CD4-positive, alpha-beta T cell treated with Interleukin-17A for 4 hours (primary cell): ENCODE measurements around the gene MGAM2.
"Not testable (repeated sequence)": the region's sequence is repeated elsewhere in the genome, so short reads cannot be mapped to it uniquely, and the experiment has no call there.

Source experiments
- DNase-seq: peaks from one replicate; pipeline ENCODE4 v3.0.0-alpha.2; 2020; ENCODE audit warnings: mixed read lengths

Gene MGAM2

DNA sequence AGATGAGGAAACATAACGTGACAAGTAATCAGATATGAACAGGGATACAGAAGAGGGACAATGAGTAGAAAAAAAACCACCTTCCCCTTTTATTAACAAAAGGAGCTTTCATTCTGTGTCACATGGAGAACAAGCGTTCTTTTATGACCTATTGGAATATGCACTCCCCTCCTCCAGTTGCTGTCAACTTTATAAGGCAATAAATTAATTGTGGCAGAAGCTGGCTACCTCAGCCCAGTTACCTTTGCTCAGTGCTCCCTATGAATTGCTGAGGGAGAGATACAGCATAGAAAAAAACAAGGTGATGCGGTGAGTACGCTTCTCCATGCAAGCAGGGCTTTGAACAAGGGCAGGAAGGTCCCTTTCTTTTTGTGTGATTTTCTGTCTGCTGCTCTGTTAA, at the start of gene MGAM2:
Gene MGAM2 (plus strand): TSS at position 220 of the 400 bp plus-strand sequence. CDS start 5,156 bp downstream, outside the sequence.
- no peak for DNase-seq

DNA sequence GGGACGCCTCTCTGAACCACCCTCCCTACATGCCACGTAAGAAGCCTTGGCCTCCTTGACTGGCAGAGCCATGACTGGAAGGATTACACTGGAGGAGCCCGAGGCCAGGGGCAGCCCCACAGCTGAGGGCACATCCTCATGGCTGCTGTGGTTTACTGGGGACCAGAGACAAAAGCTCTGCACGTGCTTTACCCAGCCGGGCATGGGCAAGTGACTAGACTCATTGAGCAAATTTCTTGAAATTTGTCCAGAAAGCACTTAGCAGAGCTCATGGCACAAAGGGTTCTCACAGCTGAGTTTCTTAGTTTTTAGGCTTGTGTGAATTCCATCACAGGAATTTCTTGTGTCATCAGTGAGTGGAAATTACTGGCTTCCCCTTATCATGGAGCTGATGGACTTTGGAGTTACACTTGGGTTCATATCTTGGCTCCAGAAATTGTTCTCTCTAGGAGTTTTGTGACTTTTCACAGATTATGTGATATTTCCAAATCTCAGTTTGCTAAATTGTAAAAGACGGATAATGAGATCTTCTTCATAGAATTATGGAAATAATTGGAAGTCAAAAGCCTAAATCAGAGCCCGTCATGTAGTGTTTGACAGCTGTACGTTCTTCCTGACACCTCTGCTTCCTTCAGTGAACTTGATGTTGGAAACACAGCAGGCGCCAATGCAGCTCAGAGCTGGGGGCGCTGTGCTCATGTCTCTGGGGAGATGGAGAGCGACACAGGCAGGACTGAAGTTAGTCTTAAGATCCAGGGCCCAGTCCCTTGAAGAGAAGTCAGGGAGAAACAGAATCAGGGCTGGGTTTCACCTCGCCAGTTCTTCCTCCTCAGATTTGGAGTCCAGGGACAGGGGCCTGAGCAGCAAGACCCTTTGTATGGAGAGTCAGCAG, 47.7 kb upstream of the MGAM2 start:
- DNase-seq: no peak

DNA sequence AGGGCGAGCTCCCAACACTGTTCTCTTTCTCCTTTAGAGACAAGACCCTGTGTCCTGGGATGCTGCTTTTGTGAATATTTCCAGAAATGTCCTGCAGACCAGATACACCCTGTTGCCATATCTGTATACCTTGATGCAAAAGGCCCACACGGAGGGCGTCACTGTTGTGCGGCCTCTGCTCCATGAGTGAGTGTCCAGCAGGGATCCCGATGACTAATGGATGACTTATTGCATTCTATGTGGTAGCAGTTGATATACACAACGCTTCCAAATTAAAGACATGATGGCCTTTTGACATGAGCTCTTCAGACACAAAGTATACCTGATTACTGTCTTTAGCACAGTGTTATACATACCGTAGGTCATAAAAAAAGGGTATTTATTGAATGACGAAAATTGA, 45.0 kb upstream of the MGAM2 start:
- DNase-seq: no peak

DNA sequence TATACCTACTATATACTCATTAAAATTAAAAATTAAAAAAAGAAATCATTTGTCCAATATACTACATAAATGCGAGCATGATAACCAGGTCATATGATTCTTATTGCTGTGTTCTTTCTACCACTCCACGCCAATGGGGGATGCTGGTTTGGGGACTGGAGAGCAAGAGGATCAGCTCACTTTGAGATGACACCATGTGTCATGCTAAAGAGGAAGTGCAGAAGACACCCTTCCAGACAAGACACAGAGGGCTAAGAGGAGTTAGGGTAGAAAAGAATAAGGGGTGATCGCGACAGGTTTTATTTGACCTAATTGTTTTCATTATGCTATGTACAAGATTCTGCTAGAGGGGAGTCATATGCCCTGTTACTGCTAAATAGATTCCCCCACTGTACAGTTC, 33.8 kb upstream of the MGAM2 start:
- DNase-seq: no peak

DNA sequence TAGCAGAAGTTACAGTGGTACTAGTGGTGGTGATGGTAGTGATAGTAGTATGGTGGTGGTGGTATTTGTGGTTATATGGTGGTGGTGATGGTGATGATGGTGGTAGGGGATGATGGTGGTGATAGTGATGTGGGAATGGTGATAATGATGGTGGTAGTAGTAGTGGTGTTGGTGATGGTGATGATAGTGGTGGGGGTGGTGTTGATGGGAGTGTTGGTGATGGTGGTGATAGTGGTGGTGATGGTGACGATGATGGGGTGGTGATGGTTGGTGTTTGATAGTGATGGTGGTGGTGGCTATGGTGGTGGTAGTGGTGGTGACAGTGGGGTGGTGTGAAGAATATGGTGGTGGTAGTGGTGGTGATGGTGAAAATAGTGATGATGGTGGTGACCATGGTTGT, 27.9 kb upstream of the MGAM2 start:
- no peak for DNase-seq

DNA sequence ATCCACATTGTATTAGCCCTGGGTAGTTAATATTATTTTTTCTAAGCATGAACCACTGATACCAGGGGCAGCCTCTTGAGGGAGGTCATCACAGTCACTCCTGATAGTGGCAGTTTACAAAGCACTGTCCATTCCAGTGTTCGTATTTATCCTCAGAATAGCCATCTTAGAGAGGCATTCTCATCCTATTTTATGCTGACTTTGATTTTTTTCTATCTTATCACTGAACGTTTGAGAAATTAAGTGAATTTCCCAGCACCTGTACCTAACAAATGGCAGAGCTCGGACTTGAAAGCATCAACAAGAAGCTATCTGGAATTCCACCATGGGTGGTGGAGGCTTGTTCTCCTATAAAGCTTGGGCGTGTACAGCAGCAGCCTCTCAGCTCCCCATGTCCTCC, 26.1 kb upstream of the MGAM2 start:
- DNase-seq: no peak

- DNase-seq: no peak
These were observed 23.4 kb upstream of the MGAM2 start for GRCh38 chr7:142088022-142088714.

GRCh38 chr7:142089035-142089434, 22.5 kb upstream of the MGAM2 start:
- DNase-seq: no peak

DNA sequence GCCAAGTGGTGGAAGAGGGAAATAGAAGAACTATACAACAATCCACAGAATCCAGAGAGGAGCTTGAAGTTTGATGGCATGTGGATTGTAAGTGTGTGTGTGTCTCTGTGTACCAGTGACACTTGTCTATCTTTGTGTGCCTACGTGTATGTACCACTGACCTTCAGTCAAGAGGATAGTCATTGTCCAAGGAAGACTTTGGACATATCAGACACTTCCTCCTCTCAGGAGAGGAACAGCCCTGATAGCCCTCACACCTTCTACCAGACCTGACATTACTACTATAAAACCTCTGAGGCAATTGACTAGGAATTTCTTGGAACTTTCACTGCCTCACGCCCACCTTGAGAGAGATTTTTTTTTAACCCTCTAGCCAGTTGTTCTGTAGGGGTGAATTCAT, 19.6 kb upstream of the MGAM2 start:
- DNase-seq: no peak

GRCh38 chr7:142094861-142095260, 16.7 kb upstream of the MGAM2 start:
- DNase-seq: no peak

DNA sequence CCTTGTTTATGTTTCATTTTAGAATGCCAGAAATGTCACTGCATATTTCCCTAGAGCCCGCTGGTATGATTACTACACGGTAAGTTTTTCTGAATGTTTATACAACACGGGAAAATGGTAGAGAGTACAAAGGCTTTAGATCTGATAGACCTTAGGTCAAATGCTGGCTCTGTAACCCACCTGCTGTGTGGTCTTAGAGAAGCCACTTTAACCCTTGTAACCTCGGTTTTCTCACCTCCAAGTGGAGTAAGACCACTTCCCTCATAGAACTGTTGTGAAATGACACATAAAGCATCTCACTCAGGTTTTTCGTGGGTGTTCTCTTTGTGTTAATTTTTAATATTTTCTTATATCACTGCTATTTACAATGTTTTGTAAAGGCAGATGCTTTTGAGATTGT, 13.9 kb upstream of the MGAM2 start:
- no peak for DNase-seq

DNA sequence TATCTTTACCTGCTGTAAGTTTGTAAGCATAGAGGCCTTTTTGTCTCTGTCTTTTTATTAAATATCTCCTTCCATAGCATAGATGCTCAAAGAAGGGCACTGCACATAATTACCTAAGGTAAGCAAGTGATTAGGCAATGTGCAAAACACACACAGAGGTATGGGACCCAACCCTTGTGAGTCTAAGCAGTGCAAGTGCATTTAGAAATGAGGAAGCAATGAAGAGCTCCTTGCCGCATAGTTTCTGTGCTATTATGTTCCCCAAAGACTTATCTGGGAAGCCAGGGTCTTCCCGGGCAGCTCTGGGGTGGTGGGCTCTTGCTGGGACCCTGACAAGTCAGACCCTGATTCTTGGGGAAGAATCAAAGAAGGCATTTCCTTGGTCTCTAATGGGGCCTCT, 13.5 kb upstream of the MGAM2 start:
- no peak for DNase-seq

DNA sequence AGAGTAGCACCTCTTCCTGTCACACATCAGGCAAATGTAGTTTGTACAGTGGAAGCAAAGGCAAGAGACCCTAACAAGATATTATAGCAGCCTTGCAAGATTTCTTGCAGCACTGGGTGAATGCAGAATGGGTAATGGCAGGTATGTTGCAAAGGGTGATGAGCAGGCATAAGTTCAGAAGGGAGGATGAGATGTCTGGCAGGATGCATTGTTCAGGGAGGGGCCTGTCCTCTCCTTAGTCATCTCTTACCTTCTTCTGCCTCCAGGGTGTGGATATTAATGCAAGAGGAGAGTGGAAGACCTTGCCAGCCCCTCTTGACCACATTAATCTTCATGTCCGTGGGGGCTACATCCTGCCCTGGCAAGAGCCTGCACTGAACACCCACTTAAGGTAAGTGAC, 12.2 kb upstream of the MGAM2 start:
- DNase-seq: not testable (repeated sequence)

DNA sequence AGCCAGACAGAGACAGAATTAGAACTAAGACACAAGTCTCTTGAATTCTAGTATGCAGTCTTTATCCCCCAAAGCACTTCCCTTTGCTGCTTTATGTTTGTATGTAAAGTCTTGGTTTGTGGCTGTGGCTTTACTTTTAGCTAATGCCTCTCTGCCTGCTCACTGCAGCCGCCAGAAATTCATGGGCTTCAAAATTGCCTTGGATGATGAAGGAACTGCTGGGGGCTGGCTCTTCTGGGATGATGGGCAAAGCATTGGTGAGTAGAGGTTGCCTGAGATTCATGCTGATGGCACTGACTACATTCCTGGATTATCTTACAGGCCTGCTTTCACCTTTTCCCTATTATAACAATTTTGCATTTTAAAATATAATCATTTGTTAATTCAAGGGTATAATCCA, 10.9 kb upstream of the MGAM2 start:
- DNase-seq: no peak

- not testable (repeated sequence) for DNase-seq
These were observed 9.7 kb upstream of the MGAM2 start for GRCh38 chr7:142101794-142102193.

DNA sequence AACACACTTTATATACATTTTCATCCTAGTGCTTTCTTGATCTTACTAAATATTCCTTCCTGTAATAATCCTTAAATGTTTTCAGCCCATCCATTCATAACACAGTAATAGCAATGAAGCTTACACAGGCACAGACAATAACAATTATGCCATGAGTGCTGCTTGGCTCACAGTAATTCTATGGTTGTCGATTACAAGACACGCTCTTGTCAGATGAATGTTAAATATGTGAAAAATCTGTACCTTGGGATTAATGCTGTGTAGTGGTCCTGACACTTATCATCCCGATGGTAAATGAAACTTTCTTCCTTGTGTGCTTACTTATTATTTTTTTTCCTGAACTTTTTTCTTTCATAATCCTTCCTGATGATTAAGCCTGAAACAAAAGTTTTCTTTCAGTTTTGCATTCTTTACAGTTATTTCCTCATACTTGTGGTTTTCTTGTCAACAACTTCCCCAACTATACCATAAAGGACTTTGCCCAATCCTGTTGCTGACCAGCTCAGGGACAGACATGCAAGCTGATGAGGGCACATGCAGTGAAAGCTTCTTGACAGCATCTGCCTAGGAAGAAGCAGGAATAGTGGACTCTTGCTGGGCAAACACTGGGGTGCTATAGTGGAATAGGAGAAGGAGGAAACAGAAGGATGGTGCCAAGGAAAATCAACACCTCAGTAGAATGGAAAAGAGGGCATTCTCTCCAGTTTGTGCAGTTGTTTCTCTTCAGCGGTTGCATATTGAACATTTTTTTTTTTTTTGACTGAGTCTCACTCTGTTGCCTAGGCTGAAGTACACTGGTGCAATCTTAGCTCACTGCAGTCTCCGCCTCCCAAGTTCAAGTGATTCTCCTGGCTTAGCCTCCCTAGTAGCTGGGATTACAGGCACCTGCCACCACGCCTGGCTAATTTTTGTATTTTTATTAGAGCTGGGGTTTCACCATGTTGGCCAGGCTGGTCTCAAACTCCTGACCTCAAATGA, 6.7 kb upstream of the MGAM2 start:
- no peak for DNase-seq

DNA sequence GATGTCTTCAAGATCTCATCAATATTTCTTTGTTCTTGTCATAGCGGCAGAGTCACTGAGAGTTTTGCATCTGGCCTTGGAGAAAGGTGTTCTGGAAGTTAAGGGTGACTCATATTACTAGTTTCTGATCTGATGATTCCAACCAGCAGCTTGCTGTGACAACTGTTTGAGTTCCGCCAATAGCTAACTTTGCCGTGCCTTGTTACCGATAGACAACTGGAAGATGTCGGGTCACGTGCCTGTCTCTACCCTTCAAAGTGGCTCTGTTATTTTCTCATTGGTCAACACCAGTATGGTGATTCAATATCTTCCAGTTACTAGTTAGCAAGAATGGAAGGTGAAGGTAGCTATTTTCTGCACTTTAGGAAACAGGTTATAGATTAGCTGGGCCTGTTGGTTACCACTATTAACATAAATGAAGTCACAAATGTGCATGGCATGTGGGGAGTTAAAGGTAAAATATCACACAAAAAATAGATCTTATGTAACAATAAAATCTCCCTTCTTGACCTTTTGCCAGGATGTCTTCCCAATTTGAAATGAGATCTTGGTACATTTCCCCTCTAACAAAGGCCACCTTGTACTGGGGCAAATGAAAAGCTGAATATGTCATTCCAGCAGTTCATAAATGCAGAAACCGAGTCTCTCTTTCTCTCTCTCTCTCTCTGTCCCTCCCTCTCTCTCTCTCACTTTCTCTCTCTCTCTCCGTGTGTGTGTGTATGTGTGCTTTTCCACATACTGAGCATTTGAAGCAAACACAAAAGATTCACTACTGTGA, 2.6 kb upstream of the MGAM2 start:
- no peak for DNase-seq

DNA sequence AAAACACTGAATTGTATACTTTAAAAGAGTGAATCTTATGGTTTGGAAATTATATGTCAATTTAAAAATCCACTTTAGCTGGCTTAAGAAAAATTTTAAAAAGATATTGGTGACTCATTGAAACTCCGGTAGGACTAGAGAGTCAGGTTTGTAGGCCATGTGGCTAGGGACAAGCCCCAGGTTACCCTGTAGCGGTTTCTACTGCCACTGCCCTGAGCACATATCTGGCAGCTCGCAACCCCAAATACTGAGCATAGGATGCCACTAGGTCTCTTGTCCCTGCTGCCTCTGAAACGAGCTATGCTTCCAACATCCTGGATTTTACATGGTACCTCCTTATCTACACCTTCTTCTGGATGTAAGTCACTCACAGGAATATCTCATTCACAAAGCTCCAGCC, 1.4 kb upstream of the MGAM2 start:
- DNase-seq: no peak

DNA sequence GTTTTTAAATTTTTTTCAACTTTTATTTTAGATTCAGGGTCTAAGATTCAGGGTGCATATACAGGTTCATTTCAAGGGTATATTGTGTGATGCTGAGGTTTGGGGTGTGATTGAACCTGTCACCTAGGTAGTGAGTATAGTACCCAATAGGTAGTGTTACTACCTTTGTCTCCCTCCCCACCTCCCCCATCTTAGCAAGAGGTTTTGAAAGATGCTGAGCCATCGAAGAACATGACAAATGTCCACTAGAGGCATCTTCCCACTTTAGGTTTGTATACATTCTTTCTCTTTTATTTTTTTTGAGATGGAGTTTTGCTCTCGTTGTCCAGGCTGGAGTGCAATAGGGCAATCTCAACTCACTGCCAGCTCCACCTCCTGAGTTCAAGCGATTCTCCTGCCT, 880 bp upstream of the MGAM2 start:
- DNase-seq: no peak

GRCh38 chr7:142112086-142112485, 568 bp downstream of the MGAM2 start:
- no peak for DNase-seq

DNA sequence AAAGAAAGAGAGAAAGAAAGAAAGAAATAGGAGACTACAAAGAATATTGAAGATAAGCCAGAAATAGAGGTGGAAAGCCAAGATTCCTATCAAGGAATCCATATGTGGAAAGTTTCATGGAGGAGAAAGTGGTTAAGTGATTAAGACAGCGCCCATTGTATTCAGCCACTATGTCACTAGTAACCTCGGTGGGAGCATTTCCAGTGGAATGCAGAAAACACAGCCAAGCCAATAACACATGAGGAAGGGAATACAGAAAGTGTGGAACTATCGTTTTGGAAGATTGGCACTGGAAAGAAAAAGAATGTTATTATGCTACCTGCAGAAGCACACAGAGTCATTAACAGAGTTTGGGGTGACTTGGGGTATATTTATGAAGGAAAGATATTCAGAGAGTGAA, 2.7 kb downstream of the MGAM2 start:
- no peak for DNase-seq

- DNase-seq: no peak
These were observed 9.0 kb downstream of the MGAM2 start for GRCh38 chr7:142120524-142120923.
